NCI-H2227 treated with DMSO at 0.1 percent for 48 hours (cell line): Measurements from ENCODE around the gene PALMD.

Source experiments
- DNase-seq: peaks from one replicate; lab custom pipeline; 2025; lab: John Stamatoyannopoulos, UW

Gene PALMD, protein sequence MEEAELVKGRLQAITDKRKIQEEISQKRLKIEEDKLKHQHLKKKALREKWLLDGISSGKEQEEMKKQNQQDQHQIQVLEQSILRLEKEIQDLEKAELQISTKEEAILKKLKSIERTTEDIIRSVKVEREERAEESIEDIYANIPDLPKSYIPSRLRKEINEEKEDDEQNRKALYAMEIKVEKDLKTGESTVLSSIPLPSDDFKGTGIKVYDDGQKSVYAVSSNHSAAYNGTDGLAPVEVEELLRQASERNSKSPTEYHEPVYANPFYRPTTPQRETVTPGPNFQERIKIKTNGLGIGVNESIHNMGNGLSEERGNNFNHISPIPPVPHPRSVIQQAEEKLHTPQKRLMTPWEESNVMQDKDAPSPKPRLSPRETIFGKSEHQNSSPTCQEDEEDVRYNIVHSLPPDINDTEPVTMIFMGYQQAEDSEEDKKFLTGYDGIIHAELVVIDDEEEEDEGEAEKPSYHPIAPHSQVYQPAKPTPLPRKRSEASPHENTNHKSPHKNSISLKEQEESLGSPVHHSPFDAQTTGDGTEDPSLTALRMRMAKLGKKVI

DNA sequence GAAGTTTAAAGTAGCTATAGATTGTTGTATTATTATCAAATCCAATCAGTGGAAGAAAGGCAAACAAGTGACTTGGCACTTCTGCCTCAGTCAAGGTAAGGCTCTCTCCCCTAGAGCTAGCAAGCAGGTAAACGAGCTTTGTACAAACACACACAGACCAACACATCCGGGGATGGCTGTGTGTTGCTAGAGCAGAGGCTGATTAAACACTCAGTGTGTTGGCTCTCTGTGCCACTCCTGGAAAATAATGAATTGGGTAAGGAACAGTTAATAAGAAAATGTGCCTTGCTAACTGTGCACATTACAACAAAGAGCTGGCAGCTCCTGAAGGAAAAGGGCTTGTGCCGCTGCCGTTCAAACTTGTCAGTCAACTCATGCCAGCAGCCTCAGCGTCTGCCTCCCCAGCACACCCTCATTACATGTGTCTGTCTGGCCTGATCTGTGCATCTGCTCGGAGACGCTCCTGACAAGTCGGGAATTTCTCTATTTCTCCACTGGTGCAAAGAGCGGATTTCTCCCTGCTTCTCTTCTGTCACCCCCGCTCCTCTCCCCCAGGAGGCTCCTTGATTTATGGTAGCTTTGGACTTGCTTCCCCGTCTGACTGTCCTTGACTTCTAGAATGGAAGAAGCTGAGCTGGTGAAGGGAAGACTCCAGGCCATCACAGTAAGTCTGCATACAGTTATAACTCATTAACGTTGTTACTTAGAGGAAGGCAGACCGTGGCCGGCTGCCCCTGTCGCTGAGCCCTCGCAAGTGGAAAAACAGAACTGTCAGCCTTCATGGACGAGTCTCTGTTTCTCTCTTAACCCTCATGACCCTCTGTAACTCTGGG is at the start of gene PALMD:
Gene PALMD, plus strand, starts transcription at position 415 of the 833 bp plus-strand sequence. Its CDS starts 205 bp downstream, at position 620.
- DNase-seq, result no peak

DNA sequence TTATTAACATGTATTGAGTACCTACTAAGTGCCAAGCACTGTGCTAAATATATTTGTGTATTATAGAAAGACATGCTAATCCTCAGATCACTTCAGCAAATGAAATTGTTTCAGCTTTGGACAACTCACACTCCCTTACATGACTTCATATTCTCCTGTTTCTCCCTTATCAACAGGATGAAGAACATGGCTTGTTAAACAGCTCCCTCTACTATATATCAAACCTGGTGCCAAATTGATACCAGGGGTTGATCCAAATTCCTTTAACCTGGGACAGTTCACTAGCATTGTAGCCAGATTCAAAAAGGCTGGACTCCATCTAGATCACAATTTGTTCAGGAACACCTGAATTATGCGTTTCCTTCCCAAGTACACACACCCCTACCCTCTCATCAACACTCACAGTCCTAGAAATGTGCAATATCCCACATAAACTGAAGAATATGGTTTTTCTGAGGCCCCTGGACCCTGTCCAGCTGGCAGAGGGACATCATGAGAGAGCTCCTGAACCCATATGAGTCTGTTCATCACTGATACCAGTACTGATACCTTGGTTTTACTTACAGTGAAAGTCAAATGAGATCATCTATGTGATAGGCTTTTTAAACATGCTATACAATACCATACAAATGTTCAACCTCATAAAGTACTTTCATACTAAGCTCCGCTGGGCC is 47.0 kb upstream of the PALMD start:
- DNase-seq, result no peak

DNA sequence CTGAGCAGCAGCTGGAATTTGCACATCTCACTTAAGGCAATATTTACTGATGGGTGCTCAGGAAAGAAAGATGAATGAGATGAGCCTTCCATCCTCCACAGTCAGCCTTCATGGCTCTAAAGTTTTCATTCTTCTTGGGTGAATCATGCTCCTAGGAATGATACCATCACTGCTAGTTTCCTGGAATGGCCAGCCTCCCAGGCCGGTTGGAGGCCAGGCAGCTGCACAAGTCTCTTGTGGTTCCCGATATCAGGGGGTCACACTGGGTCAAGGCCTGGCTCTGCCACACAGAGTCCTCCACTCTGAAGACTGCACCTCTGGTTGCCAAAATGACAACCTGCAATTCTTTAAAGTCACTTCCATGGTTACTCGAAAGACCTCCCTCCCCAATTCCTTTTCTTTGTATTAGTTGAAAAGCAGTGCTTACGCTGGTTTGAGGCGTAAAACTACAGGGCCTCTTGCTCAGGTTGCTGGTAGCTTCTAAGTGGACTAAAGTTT is 46.2 kb upstream of the PALMD start:
- DNase-seq, result no peak

DNA sequence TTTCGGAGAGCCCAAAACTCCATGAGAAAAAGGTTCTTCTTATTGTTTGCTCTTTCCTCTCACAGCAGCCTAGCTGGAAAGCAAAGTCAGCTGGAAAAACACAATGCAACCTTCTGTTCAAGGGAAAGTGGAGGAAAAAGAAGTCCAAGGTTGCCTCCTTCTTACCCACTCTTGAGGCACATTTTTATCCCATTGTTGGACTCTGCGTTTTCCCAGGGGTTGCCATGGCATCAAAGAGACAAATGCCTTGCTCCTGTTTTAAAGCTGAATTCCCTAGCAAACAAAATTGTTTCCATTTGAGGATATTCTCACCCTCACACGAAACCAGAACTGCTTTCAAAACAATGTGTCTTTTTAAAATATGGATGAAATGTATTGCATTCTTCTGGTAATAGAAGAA is 45.1 kb upstream of the PALMD start:
- DNase-seq, result no peak

- no peak for DNase-seq
Measured at GRCh38 chr1:99601208-99601607, 44.7 kb upstream of the PALMD start.

GRCh38 chr1:99601709-99602403 is 44.1 kb upstream of the PALMD start:
- no peak for DNase-seq

- no peak for DNase-seq
Measured at GRCh38 chr1:99602404-99602969, 43.4 kb upstream of the PALMD start.

GRCh38 chr1:99603699-99604560 is 42.0 kb upstream of the PALMD start:
- no peak for DNase-seq

GRCh38 chr1:99606306-99606705 is 39.6 kb upstream of the PALMD start:
- DNase-seq, result no peak

DNA sequence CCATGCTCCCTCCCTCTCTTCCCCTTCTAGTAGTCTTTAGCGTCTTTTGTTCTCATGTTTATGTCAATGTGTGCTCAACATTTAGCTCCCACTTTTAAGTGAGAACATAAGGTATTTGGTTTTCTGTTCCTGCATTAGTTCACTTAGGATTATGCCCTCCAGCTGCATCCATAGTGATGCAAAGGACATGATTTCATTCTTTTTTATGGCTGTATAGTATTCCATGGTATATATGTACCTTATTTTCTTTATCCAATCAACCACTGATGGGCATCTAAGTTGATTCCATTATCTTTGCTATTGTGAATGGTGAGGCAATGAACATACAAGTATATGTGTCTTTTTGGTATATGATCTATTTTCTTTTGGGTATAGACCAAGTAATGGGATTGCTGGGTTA is 38.3 kb upstream of the PALMD start:
- no peak for DNase-seq

DNA sequence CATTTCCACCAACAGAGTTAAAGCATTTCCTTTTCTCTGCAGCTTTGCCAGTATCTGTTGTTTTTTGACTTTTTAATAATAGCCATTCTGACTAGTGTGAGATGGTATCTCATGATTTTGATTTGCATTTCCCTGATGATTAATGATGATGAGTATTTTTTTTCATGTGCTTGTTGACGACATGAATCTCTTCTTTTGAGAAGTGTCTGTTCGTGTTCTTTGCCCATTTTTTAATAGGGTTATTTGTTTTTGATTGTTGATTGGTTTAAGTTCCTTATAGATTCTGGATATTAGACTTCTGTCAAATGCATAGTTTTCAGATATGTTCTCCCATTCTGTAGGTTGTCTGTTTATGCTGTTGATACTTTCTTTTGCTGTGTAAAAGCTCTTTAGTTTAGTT is 37.9 kb upstream of the PALMD start:
- no peak for DNase-seq

- no peak for DNase-seq
Measured at GRCh38 chr1:99613716-99614115, 32.2 kb upstream of the PALMD start.

- DNase-seq, result no peak
Measured at GRCh38 chr1:99614728-99615127, 31.2 kb upstream of the PALMD start.

GRCh38 chr1:99619583-99619982 is 26.3 kb upstream of the PALMD start:
- DNase-seq, result no peak

DNA sequence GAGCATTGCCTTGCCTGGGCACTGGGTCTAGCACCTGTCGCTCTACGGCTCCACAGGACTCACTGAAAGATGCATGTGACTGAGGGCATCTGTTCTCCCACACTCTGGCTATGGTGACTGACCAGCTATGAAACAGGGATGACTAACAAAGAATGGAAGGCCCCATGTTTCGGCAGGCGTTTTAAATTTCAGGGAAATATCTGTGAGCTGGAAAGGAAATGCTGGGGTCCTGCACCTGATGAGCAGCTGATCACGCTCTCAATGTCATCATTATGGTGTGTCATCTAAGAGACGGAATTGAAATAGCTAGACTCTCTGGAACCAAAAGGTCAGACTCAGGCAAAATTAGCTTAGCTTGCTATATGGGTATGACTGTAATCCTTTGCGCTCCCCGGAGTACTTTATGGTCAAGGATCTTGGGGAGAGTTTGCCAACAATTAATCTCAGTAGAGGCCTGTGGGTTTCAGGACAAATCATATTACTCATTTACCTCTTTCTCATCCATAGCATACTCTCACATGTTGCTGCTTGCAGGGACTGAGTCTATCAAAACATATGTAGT is 24.5 kb upstream of the PALMD start:
- DNase-seq, result no peak

DNA sequence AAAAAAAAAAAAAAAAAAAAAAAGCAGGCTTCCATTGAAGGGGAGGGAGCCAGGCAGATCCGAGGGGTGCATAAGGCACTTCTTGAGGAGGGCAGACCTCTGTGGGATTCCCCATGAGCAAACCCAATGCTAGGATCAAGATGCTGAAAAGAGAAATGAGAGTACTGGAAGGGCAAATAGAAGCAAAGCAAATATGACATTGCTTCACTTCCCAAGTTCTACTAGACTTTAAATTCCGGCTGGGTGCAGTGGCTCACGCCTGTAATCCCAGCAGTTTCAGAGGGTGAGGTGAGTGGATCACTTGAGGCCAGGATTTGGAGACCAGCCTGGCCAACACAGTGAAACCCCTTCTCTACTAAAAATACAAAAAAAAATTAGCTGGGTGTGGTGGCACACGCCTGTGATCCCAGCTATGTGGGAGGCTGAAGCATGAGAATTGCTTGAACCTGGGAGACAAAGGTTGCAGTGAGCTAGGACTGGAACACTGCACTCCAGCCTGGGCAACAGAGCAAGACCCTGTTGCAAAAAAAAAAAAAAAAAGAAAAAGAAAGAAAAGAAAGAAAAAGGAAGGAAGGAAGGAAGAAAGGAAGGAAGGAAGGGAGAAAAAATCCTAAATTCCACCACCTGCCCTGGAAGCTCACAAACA is 23.1 kb upstream of the PALMD start:
- DNase-seq, result no peak

DNA sequence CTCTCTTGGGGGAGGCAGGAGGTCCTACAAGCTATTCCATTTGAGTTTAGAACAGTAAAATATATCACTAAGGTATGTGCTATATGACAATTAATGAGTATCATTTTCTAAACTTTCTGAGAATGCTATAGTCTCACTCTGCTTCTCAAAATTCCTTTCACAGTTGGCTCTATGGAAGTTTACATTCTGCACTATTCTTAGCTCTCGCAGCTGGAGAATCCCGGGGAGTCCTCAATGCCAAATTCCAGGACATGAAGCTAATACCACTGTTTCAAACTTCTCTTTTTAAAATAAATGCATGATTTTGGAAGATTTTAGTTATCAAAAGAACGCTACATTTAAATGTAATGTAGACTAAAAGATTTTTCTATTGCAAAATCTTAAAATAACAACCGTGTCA is 22.4 kb upstream of the PALMD start:
- DNase-seq, result no peak

DNA sequence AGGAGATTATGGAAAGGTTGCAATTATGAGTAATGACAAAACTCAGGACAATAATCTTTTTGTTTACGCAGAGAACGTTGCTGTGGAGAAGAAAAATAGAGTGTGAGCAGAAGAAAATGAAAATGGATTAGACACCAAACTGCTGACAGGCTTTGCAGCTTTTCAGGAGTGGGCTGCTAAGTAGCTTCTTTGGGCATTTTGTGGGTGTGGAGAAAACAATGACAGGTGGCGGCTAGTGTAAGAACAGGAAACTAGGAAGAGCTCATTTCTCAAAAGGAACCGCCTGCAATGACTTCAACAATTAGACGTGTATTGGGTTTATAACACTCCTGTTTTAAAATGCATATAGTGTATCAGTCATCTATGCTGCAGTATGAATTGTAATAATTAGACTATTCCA is 18.3 kb upstream of the PALMD start:
- no peak for DNase-seq

- no peak for DNase-seq
Measured at GRCh38 chr1:99629164-99629563, 16.7 kb upstream of the PALMD start.
